ENCODE results near the gene ZNF648.
"Not testable (repeated sequence)": the region's sequence is repeated elsewhere in the genome, so short reads cannot be mapped to it uniquely, and the experiment has no call there.

ZNF648 gene

DNA sequence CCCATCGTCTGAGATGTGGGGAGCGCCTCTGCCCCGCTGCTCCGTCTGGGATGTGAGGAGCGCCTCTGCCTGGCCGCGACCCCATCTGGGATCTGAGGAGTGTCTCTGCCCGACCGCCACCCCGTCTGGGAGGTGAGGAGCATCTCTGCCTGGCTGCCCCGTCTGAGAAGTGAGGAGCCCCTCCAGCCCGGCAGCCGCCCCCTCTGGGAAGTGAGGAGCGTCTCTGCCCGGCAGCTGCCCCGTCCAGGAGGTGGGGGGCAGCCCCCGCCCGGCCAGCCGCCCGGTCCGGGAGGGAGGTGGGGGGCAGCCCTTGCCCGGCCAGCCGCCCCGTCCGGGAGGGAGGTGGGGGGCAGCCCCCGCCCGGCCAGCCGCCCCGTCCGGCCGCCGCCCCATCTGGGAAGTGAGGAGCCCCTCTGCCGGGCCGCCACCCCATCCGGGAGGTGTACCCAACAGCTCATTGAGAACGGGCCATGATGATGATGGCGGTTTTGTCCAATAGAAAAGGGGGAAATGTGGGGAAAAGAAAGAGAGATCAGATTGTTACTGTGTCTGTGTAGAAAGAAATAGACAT is 50.6 kb downstream of the ZNF648 start:
- peaks cover 18% of the 10 kb centered on the region for H3K9me3 Mint-ChIP-seq
- H3K27ac Mint-ChIP-seq; H3K4me3 Mint-ChIP-seq; H3K4me1 Mint-ChIP-seq (ENCODE audit: low read depth): not testable (repeated sequence)
- H3K36me3 Mint-ChIP-seq (ENCODE audit: low read depth), result peaks cover 10% of the 10 kb centered on the region
- H3K27me3 Mint-ChIP-seq, result peaks cover 19% of the 10 kb centered on the region

DNA sequence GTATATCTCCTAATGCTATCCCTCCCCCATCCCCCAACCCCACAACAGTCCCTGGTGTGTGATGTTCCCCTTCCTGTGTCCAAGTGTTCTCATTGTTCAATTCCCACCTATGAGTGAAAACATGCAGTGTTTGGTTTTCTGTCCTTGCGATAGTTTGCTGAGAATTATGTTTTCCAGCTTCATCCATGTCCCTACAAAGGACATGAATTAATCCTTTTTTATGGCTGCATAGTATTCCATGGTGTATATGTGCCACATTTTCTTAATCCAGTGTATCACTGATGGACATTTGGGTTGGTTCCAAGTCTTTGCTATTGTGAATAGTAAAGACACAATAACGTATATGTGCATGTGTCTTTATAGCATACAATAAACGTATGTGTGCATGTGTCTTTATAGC is 56.1 kb downstream of the ZNF648 start:
- Mint-ChIP-seq H3K27me3 (peaks cover 18% of the 10 kb centered on the region), H3K9me3 (peaks cover 19% of the 10 kb centered on the region), H3K36me3 (ENCODE audit: low read depth) (peaks cover 11% of the 10 kb centered on the region)
- not testable (repeated sequence) for H3K4me3 Mint-ChIP-seq; H3K4me1 Mint-ChIP-seq (ENCODE audit: low read depth); H3K27ac Mint-ChIP-seq

DNA sequence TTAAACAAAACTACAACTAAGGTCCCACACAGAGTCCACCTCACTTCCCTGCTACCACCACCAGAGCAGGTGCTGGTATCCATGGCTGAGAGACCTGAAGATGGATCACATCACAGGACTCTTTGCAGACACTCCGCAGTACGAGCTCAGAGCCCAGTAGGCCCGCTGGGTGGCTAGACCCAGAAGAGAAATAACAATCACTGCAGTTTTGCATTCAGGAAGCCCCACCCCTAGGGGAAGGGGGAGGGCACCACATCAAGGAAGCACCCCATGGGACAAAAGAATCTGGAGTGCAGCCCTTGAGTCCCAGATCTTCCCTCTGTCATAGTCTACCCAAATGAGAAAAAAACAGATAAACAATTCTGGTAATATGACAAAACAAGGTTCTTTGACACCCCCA is 56.9 kb downstream of the ZNF648 start:
- no peaks in the 10 kb centered on the region for H3K4me1 Mint-ChIP-seq (ENCODE audit: low read depth)
- no peak overlapping the region for H3K27ac Mint-ChIP-seq
- H3K4me3 Mint-ChIP-seq, result no peak overlapping the region
- peaks cover 18% of the 10 kb centered on the region for H3K27me3 Mint-ChIP-seq
- peaks cover 7% of the 10 kb centered on the region for H3K36me3 Mint-ChIP-seq (ENCODE audit: low read depth)
- peaks cover 16% of the 10 kb centered on the region for H3K9me3 Mint-ChIP-seq

Data from stimulated activated naive CD8-positive, alpha-beta T cell treated with anti-CD3 and anti-CD28 coated beads, Interleukin-15, Interleukin-2, amounts not matched to agents 100 ng/mL and 50 ng/mL, for 24 hours (primary cell).